HUES48 (cell line): ENCODE data around the gene OMD.

ENCODE experiments used
- H3K27ac ChIP-seq: one replicate; pipeline ENCODE4 v1.7.0; 2013; ENCODE audit warnings: low read depth, low read length, inconsistent platforms
- H3K27me3 ChIP-seq: 2 replicates; pipeline ENCODE4 v1.6.1; 2013; ENCODE audit warnings: mild to moderate bottlenecking, low read length; ENCODE audit not compliant: control insufficient read depth, insufficient read depth
- H3K36me3 ChIP-seq: 2 replicates; pipeline ENCODE4 v1.6.1; 2013; ENCODE audit warnings: low read length; ENCODE audit not compliant: control insufficient read depth, insufficient read depth
- H3K4me1 ChIP-seq: 2 replicates; pipeline ENCODE4 v1.6.1; 2013; ENCODE audit warnings: mild to moderate bottlenecking, low read length; ENCODE audit not compliant: control insufficient read depth, insufficient read depth
- H3K4me3 ChIP-seq: 2 replicates; pipeline ENCODE4 v1.5.1; 2013; ENCODE audit warnings: mild to moderate bottlenecking, low read depth, low read length
- H3K9ac ChIP-seq: 2 replicates; pipeline ENCODE4 v1.6.1; 2013; ENCODE audit warnings: mild to moderate bottlenecking, low read depth, low read length, moderate library complexity
- H3K9me3 ChIP-seq: 2 replicates; pipeline ENCODE4 v1.6.1; 2013; ENCODE audit warnings: low read length; ENCODE audit not compliant: control insufficient read depth, insufficient read depth

Gene OMD

DNA sequence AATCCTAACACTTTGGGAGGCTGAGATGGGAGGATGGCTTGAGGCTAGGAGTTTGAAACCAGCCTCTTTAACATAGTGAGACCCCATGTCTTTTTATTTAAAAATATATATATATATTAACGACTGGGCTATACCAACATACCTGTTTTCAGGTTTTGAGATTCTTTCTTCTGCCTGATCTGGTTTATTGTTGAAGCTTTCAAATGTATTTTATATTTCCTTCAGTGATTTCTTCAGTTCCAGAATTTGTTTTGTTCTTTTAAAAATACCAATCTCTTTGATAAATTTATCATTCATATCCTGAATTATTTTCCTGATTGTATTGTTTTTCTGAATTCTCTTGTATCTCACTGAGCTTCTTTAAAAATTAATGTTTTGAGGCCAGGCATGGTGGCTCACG lies 51.1 kb downstream of the OMD start:
- H3K36me3 ChIP-seq, result no peaks in the 10 kb centered on the region
- H3K9me3 ChIP-seq, result no peaks in the 10 kb centered on the region
- H3K27ac ChIP-seq, result no peak overlapping the region
- H3K27me3 ChIP-seq, result no peaks in the 10 kb centered on the region
- no peak overlapping the region for H3K4me3 ChIP-seq
- no peak overlapping the region for H3K9ac ChIP-seq
- peaks cover 15% of the 10 kb centered on the region for H3K4me1 ChIP-seq

DNA sequence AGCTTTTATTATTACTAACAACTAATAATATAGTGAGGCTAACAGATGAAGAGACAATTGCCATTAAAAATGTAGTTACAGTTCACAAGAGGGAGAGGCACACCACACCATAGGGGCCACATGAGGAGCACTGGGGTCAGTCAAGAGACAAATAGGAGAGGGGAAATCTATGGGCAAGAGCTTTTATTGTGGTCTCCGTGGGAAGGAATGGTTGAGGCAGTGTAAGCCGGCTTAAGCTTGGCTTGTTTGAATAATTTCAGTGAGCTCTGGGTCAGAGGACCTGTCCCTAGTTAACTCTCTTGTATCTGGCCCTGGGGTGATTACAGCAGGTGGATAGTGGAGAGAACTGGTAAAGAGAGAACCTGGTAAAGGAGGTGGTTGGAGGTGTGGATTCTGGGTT lies 55.2 kb downstream of the OMD start:
- peaks cover 10% of the 10 kb centered on the region for H3K4me1 ChIP-seq
- H3K4me3 ChIP-seq, result no peak overlapping the region
- H3K9ac ChIP-seq, result no peak overlapping the region
- H3K27me3 ChIP-seq, result no peaks in the 10 kb centered on the region
- H3K27ac ChIP-seq, result no peak overlapping the region
- no peaks in the 10 kb centered on the region for H3K36me3 ChIP-seq
- no peaks in the 10 kb centered on the region for H3K9me3 ChIP-seq
